H1 (cell line): ENCODE results near the gene CPO. TPM values are rescaled to one million over a fixed set of nuclear protein-coding genes. Genes with fewer than 3 reads are reported as not detected.

ENCODE experiments used
- CTCF ChIA-PET: fragments of 300-600 bp; sonication (Branson Sonifier 250); formaldehyde crosslinking; loops from one replicate; lab custom pipeline; 2021; ENCODE audit not compliant: partially characterized antibody; lab: Charles Lee
- POLR2A ChIA-PET: fragments of 300-600 bp; sonication (Branson Sonifier 250); formaldehyde crosslinking; loops from one replicate; lab custom pipeline; 2021; ENCODE audit warnings: inconsistent platforms; ENCODE audit not compliant: partially characterized antibody; lab: Charles Lee
- DNase-seq, 2 experiments: peaks; one replicate each; pipeline versions ENCODE4 v3.0.0 to v3.0.0-alpha.2; 2010 to 2022; ENCODE audit warnings: low spot score in 2 of 2, low read depth in 1 of 2, mixed read lengths in 1 of 2
- FAIRE-seq: peaks from 2 replicates; lab custom pipeline; 2011; peaks lifted over from hg19 to GRCh38; lab: Jason Lieb, UNC
- H2AFZ ChIP-seq: 2 replicates; pipeline ENCODE4 v1.8.1; 2012; ENCODE audit warnings: low read length, inconsistent platforms
- H2AK5ac ChIP-seq: 2 replicates; pipeline ENCODE4 v1.6.1; 2013; ENCODE audit warnings: low read depth, low read length
- H2BK120ac ChIP-seq: replicated peaks from 2 replicates; pipeline ENCODE3; 2013; ENCODE audit warnings: low read depth, low read length, inconsistent platforms
- H2BK12ac ChIP-seq: 2 replicates; pipeline ENCODE4 v1.6.1; 2013; ENCODE audit warnings: low read depth, low read length
- H2BK15ac ChIP-seq: 2 replicates; pipeline ENCODE4 v1.6.1; 2013; ENCODE audit warnings: low read length
- H2BK20ac ChIP-seq: 2 replicates; pipeline ENCODE4 v1.6.1; 2013; ENCODE audit warnings: low read length
- H2BK5ac ChIP-seq: 2 replicates; pipeline ENCODE4 v1.6.1; 2013; ENCODE audit warnings: low read depth, low read length
- H3K14ac ChIP-seq: 2 replicates; pipeline ENCODE4 v1.6.1; 2013; ENCODE audit warnings: inconsistent platforms; ENCODE audit not compliant: insufficient read length
- H3K18ac ChIP-seq: 2 replicates; pipeline ENCODE4 v1.6.1; 2013; ENCODE audit warnings: low read length; ENCODE audit errors: extremely low read depth
- H3K23ac ChIP-seq: 2 replicates; pipeline ENCODE4 v1.6.1; 2013; ENCODE audit warnings: inconsistent platforms; ENCODE audit not compliant: insufficient read length
- H3K23me2 ChIP-seq: 2 replicates; pipeline ENCODE4 v1.6.1; 2013; ENCODE audit warnings: low read depth, low read length
- H3K27ac ChIP-seq: 2 replicates; pipeline ENCODE4 v1.6.1; 2011; ENCODE audit warnings: low read depth, low read length, inconsistent platforms
- H3K27me3 ChIP-seq, 4 experiments: replicated peaks in 1 of 4; 1 replicate in 1 of 4; 2 replicates in 3 of 4; pipeline versions ENCODE4 v1.6.1 to v1.8.1; 2011 to 2013; ENCODE audit warnings: low read length in 3 of 4, mild to moderate bottlenecking in 3 of 4, inconsistent platforms in 2 of 4, mixed read lengths in 2 of 4, moderate library complexity in 1 of 4; ENCODE audit not compliant: control insufficient read depth in 3 of 4, insufficient read depth in 3 of 4; ENCODE audit errors: extremely low read depth in 1 of 4
- H3K36me3 ChIP-seq, 4 experiments: 2 replicates each; pipeline versions ENCODE4 v1.6.1 to v1.8.1; 2011 to 2013; ENCODE audit warnings: mild to moderate bottlenecking in 4 of 4, low read length in 3 of 4, moderate library complexity in 2 of 4, control low read depth in 1 of 4, inconsistent platforms in 1 of 4; ENCODE audit not compliant: insufficient read depth in 4 of 4, control insufficient read depth in 2 of 4
- H3K4ac ChIP-seq: replicated peaks from 2 replicates; pipeline ENCODE3; 2013; ENCODE audit warnings: low read length, low read depth, mixed read lengths, inconsistent platforms; ENCODE audit not compliant: insufficient read length
- H3K4me1 ChIP-seq, 4 experiments: replicated peaks in 1 of 4; 1 replicate in 1 of 4; 2 replicates in 3 of 4; pipeline versions ENCODE4 v1.6.1 to v1.8.1; 2011 to 2013; ENCODE audit warnings: low read length in 3 of 4, inconsistent platforms in 2 of 4, mixed read lengths in 1 of 4; ENCODE audit not compliant: insufficient read depth in 4 of 4, control insufficient read depth in 3 of 4
- H3K4me2 ChIP-seq, 2 experiments: 2 replicates each; pipeline versions ENCODE4 v1.6.1 to v1.8.1; 2011 to 2013; ENCODE audit warnings: low read depth in 2 of 2, low read length in 2 of 2, control low read depth in 1 of 2, inconsistent platforms in 1 of 2, mild to moderate bottlenecking in 1 of 2; ENCODE audit not compliant: insufficient read depth in 1 of 2
- H3K4me3 ChIP-seq, 4 experiments: fragments of 200-600, 300-600 bp in 1 of 4; sonication (generic), shearing (Covaris generic), sonication (Bioruptor Twin) in 1 of 4; 2 replicates each; pipeline versions ENCODE4 v1.5.1 to v1.8.1; 2011 to 2016; ENCODE audit warnings: low read length in 4 of 4, low read depth in 3 of 4, control low read depth in 2 of 4, inconsistent platforms in 2 of 4, mild to moderate bottlenecking in 2 of 4, mixed read lengths in 1 of 4, moderate library complexity in 1 of 4; ENCODE audit not compliant: insufficient read depth in 2 of 4; ENCODE audit errors: extremely low read depth in 1 of 4
- H3K56ac ChIP-seq: replicated peaks from 2 replicates; pipeline ENCODE3; 2013; ENCODE audit warnings: low read depth, mild to moderate bottlenecking, mixed read lengths, low read length, inconsistent platforms; ENCODE audit not compliant: insufficient read length
- H3K79me1 ChIP-seq: 2 replicates; pipeline ENCODE4 v1.6.1; 2013; ENCODE audit warnings: low read depth, low read length, control low read depth
- H3K79me2 ChIP-seq, 2 experiments: 2 replicates each; pipeline versions ENCODE4 v1.6.1 to v1.8.1; 2012 to 2013; ENCODE audit warnings: low read length in 2 of 2, mild to moderate bottlenecking in 2 of 2, inconsistent platforms in 1 of 2; ENCODE audit not compliant: insufficient read depth in 2 of 2, control insufficient read depth in 1 of 2
- H3K9ac ChIP-seq, 4 experiments: replicated peaks in 1 of 4; 1 replicate in 1 of 4; 2 replicates in 3 of 4; pipeline versions ENCODE4 v1.6.1 to v1.8.1; 2011 to 2013; ENCODE audit warnings: low read depth in 3 of 4, low read length in 3 of 4, control low read depth in 2 of 4, mild to moderate bottlenecking in 2 of 4, moderate library complexity in 2 of 4, inconsistent platforms in 1 of 4; ENCODE audit errors: extremely low read depth in 1 of 4
- H3K9me3 ChIP-seq, 2 experiments: 2 replicates each; pipeline versions ENCODE4 v1.6.1 to v1.8.1; 2012 to 2013; ENCODE audit warnings: mild to moderate bottlenecking in 2 of 2, moderate library complexity in 2 of 2, control low read depth in 1 of 2, inconsistent platforms in 1 of 2, low read depth in 1 of 2, low read length in 1 of 2, mixed read lengths in 1 of 2; ENCODE audit not compliant: insufficient read depth in 2 of 2
- H4K20me1 ChIP-seq, 2 experiments: replicated peaks in 1 of 2; 2 replicates each; pipeline versions ENCODE3 to v1.8.1; 2011 to 2013; ENCODE audit warnings: inconsistent platforms in 2 of 2, low read length in 2 of 2, mild to moderate bottlenecking in 1 of 2; ENCODE audit not compliant: insufficient read depth in 2 of 2, control insufficient read depth in 1 of 2
- H4K5ac ChIP-seq: 2 replicates; pipeline ENCODE4 v1.6.1; 2013; ENCODE audit warnings: low read length, low read depth, mixed read lengths, inconsistent platforms; ENCODE audit not compliant: insufficient read length
- H4K8ac ChIP-seq: 2 replicates; pipeline ENCODE4 v1.8.0; 2013; ENCODE audit warnings: mild to moderate bottlenecking, moderate library complexity, low read length, inconsistent platforms; ENCODE audit not compliant: insufficient read depth; ENCODE audit errors: extremely low read depth
- H4K91ac ChIP-seq: replicated peaks from 2 replicates; pipeline ENCODE3; 2013; ENCODE audit warnings: low read length, mixed read lengths, inconsistent platforms; ENCODE audit not compliant: insufficient read length
- ASH2L ChIP-seq: fragments of 200-600, 300-600 bp; sonication (generic); IDR thresholded peaks from one replicate; pipeline ENCODE4 v1.7.1; 2017; ENCODE audit warnings: low read length
- CBX8 ChIP-seq: fragments of 300-800, 300-1000 bp; sonication (generic); IDR thresholded peaks from 2 replicates; pipeline ENCODE4 v1.7.1; 2016; ENCODE audit warnings: low read depth, low read length, borderline replicate concordance
- CEBPB ChIP-seq: IDR thresholded peaks from 2 replicates; pipeline ENCODE4 v1.6.1; 2012; ENCODE audit warnings: low read depth, low read length
- CTBP2 ChIP-seq: IDR thresholded peaks from 2 replicates; pipeline ENCODE4 v1.7.0; 2011; ENCODE audit warnings: borderline replicate concordance, mild to moderate bottlenecking, moderate library complexity, mixed read lengths, low read length; ENCODE audit not compliant: insufficient read depth, insufficient read length
- FOSL1 ChIP-seq: IDR thresholded peaks from 2 replicates; pipeline ENCODE4 v1.6.1; 2011; ENCODE audit warnings: mild to moderate bottlenecking, low read depth, low read length, moderate library complexity; ENCODE audit not compliant: insufficient read depth
- PHF8 ChIP-seq: fragments of 200-600 bp; sonication (generic); conservative IDR thresholded peaks from 2 replicates; pipeline ENCODE4 v1.7.1; 2012; ENCODE audit warnings: low read depth, mild to moderate bottlenecking, inconsistent platforms, low read length, moderate library complexity
- POU5F1 ChIP-seq: IDR thresholded peaks from 2 replicates; pipeline ENCODE4 v1.6.1; 2011; ENCODE audit warnings: low read depth, mild to moderate bottlenecking, low read length, moderate library complexity
- RBBP5 ChIP-seq: IDR thresholded peaks from 2 replicates; pipeline ENCODE4 v1.7.1; 2012; ENCODE audit warnings: low read depth, mild to moderate bottlenecking, inconsistent platforms, low read length, moderate library complexity, borderline replicate concordance
- SIX5 ChIP-seq: IDR thresholded peaks from 2 replicates; pipeline ENCODE4 v1.6.1; 2011; ENCODE audit warnings: mild to moderate bottlenecking, low read depth, low read length
- SRF ChIP-seq: IDR thresholded peaks from 2 replicates; pipeline ENCODE4 v1.6.1; 2011; ENCODE audit warnings: mild to moderate bottlenecking, low read depth, low read length, moderate library complexity
- SUZ12 ChIP-seq: fragments of 200-600 bp; sonication (generic); IDR thresholded peaks from 2 replicates; pipeline ENCODE4 v1.6.1; 2012; ENCODE audit warnings: mild to moderate bottlenecking, inconsistent platforms, low read length, moderate library complexity, mixed read lengths
- TAF7 ChIP-seq: optimal IDR thresholded peaks from 2 replicates; pipeline ENCODE3; 2011; ENCODE audit warnings: low read depth, mild to moderate bottlenecking, inconsistent platforms, low read length, moderate library complexity, borderline replicate concordance
- TBP ChIP-seq: IDR thresholded peaks from 2 replicates; pipeline ENCODE4 v1.6.1; 2011; ENCODE audit warnings: low read depth, low read length, improper control_type of control experiment
- TEAD4 ChIP-seq: IDR thresholded peaks from 2 replicates; pipeline ENCODE4 v1.6.1; 2012; ENCODE audit warnings: low read depth, low read length, inconsistent platforms, mixed read lengths
- WGBS, 2 experiments: shearing (Covaris generic) in 1 of 2; methylation state at CpG; one replicate each; pipeline versions ENCODE4 v1.1.6 to v1.1.7; 2013 to 2015; ENCODE audit warnings: low lambda C conversion rate in 2 of 2, mixed read lengths in 2 of 2, inconsistent platforms in 1 of 2, low coverage in 1 of 2, missing lambda C conversion rate in 1 of 2; ENCODE audit not compliant: insufficient replicate concordance in 2 of 2, insufficient coverage in 1 of 2, insufficient read length in 1 of 2; ENCODE audit errors: extremely low coverage in 1 of 2, missing lambda C conversion rate in 1 of 2; 5-methylcytosine and 5-hydroxymethylcytosine counted together
- polyA plus RNA-seq, 7 experiments: library from polyadenylated mRNA; depleted of rRNA in 3 of 7; stranded (reverse) in 5 of 7; unstranded in 2 of 7; fragments of >200 nt in 5 of 7; fragments of 200-250 nt in 2 of 7; gene quantifications; 1 replicate in 5 of 7; 2 replicates in 1 of 7; 4 replicates in 1 of 7; pipeline versions ENCODE4 v1.2.1 to v1.2.3, GENCODE V29; 2011 to 2013; ENCODE audit warnings: missing spikeins in 2 of 7, mixed read lengths in 2 of 7
- total RNA-seq: library from RNA; stranded (reverse); fragmentation: NEBNext Ultra II Directional; extraction: Animal tissue kit (Norgen Biotek cat#: 25700); gene quantifications from 2 replicates; pipeline ENCODE4 v1.2.1, GENCODE V29; 2021
- TF ChIP-seq, protein P1 (sequence below): IDR thresholded peaks from 2 replicates; pipeline ENCODE4 v1.6.1; 2012; ENCODE audit warnings: inconsistent platforms

The CPO gene
- total and polyA plus RNA-seq, 2 of the 8 experiments (the other 6 are each of a cell fraction or from before 2014, with no cell fraction given), result 1.3 TPM

DNA sequence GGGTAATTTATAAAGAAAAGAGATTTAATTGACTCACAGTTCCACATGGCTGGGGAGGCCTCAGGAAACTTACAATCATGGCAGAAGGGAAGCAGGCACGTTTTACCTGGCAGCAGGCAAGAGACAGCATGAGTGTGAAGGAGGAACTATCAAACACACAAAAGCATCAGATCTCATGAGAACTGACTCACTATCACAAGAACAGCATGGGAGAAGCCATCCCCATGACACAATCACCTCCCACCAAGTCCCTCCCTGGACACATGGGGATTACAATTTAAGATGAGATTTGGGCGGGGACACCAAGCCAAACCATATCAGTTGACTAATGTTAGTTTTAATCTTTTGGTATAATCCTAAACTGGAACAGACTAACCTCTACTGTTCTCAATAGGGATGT, 49.1 kb upstream of the CPO start:
- H4K20me1 ChIP-seq, result no peaks in the 10 kb centered on the region
- H3K79me1 ChIP-seq, result no peaks in the 10 kb centered on the region
- TF ChIP-seq CBX8 (no peak), RBBP5 (no peak), SRF (no peak), CTBP2 (no peak), SIX5 (no peak), CEBPB (no peak), ASH2L (no peak), SUZ12 (no peak), TEAD4 (no peak), TBP (no peak), TAF7 (no peak), PHF8 (no peak), POU5F1 (no peak), FOSL1 (no peak)
- TF ChIP-seq, protein P1, sequence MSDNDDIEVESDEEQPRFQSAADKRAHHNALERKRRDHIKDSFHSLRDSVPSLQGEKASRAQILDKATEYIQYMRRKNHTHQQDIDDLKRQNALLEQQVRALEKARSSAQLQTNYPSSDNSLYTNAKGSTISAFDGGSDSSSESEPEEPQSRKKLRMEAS, result no peak
- H4K91ac ChIP-seq, result no peak overlapping the region
- H3K4me3 ChIP-seq, result no peak overlapping the region
- ChIA-PET CTCF (no interaction called here), POLR2A (no interaction called here)
- no peaks in the 10 kb centered on the region for H3K27me3 ChIP-seq
- no peak overlapping the region for H3K18ac ChIP-seq
- H3K23me2 ChIP-seq, result no peaks in the 10 kb centered on the region
- no peak overlapping the region for H2BK5ac ChIP-seq
- H2AFZ ChIP-seq, result no peak overlapping the region
- H3K4me1 ChIP-seq, result no peaks in the 10 kb centered on the region
- H3K36me3 ChIP-seq, result no peaks in the 10 kb centered on the region
- H4K8ac ChIP-seq, result no peak overlapping the region
- no peak overlapping the region for H2BK120ac ChIP-seq
- H3K9ac ChIP-seq, result no peak overlapping the region
- H3K4me2 ChIP-seq, result no peak overlapping the region
- FAIRE-seq (no peak), DNase-seq (no peak)
- WGBS, 2 experiments, result 86% methylated on average over 2 of the region's 2 CpGs; no CpG with 5 or more reads in 1 of the 2 experiments
- H3K4ac ChIP-seq, result no peak overlapping the region
- H3K56ac ChIP-seq, result no peak overlapping the region
- no peaks in the 10 kb centered on the region for H3K79me2 ChIP-seq
- no peaks in the 10 kb centered on the region for H3K9me3 ChIP-seq
- H2BK15ac ChIP-seq, result no peak overlapping the region
- no peak overlapping the region for H2AK5ac ChIP-seq
- H3K14ac ChIP-seq, result no peak overlapping the region
- no peak overlapping the region for H3K23ac ChIP-seq
- H4K5ac ChIP-seq, result no peak overlapping the region
- H2BK12ac ChIP-seq, result no peak overlapping the region
- no peak overlapping the region for H2BK20ac ChIP-seq
- H3K27ac ChIP-seq, result no peak overlapping the region
